Naive B cell (primary cell): ENCODE results near the gene BMPER. TPM values are rescaled to one million over a fixed set of nuclear protein-coding genes. Genes with fewer than 3 reads are reported as not detected.

Experiments used
- ATAC-seq, 2 donors: fragments of 150-1000 bp; cut with Tn5 transposase; 2 replicates each; pipeline ENCODE4 v1.10.0; 2021; ENCODE audit warnings: low read depth in 2 of 2, mild to moderate bottlenecking in 2 of 2, moderate library complexity in 2 of 2
- DNase-seq: peaks from one replicate; pipeline ENCODE4 v3.0.0; 2022
- H3K27ac Mint-ChIP-seq, 6 donors: one replicate each; pipeline ENCODE4 v1.8.0; 2020 to 2022; ENCODE audit warnings: mild to moderate bottlenecking in 6 of 6, mixed read lengths in 6 of 6, moderate library complexity in 5 of 6, inconsistent platforms in 2 of 6
- H3K27me3 Mint-ChIP-seq, 3 donors: one replicate each; pipeline ENCODE4 v1.8.0; 2021 to 2022; ENCODE audit warnings: mixed read lengths in 3 of 3, mild to moderate bottlenecking in 1 of 3
- H3K36me3 Mint-ChIP-seq, 2 donors: one replicate each; pipeline ENCODE4 v1.8.0; 2020 to 2022; ENCODE audit warnings: mixed read lengths in 2 of 2, inconsistent platforms in 1 of 2, mild to moderate bottlenecking in 1 of 2
- H3K4me1 Mint-ChIP-seq, 3 donors: one replicate each; pipeline ENCODE4 v1.8.0; 2020 to 2022; ENCODE audit warnings: mixed read lengths in 3 of 3, inconsistent platforms in 1 of 3, mild to moderate bottlenecking in 1 of 3, moderate library complexity in 1 of 3
- H3K4me3 Mint-ChIP-seq, 8 donors: one replicate each; pipeline ENCODE4 v1.8.0; 2020 to 2022; ENCODE audit warnings: mild to moderate bottlenecking in 8 of 8, mixed read lengths in 8 of 8, moderate library complexity in 8 of 8, inconsistent platforms in 2 of 8
- H3K9me3 Mint-ChIP-seq, 7 donors: one replicate each; pipeline ENCODE4 v1.8.0; 2020 to 2022; ENCODE audit warnings: mixed read lengths in 7 of 7, mild to moderate bottlenecking in 5 of 7, inconsistent platforms in 2 of 7, moderate library complexity in 1 of 7
- polyA plus RNA-seq, 6 donors: library from polyadenylated mRNA; unstranded; fragments of 300-500 nt; fragmentation: Illumina TruSeq; gene quantifications; one replicate each; pipeline ENCODE4 v1.2.3, GENCODE V29; 2021; ENCODE audit warnings: low read depth in 6 of 6

BMPER gene
- not detected for polyA plus RNA-seq

DNA sequence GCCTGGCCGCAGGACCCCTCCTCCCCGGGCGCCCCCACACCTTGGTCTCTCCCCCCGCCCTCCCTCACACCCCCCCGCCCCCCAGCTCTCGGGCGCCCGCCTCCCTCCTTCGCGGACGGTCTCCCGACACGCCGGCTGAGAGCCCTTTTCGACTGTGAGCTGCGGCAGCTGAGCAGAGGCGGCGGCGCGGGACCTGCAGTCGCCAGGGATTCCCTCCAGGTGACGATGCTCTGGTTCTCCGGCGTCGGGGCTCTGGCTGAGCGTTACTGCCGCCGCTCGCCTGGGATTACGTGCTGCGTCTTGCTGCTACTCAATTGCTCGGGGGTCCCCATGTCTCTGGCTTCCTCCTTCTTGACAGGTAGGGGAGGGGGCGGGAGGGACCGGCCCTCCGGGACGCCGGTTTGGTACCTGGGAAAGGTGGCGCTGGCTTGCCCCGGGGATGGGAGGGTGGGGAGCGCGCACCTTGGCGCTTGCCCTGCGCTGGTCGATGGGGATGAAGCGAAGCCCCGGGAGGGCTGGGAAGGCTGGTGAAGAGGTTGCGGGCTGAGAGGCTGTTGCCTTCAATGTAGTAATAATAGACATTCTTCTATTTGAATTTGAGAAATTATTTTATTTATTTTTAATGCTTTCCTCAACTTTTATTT, at the start of gene BMPER:
TSS of gene BMPER (plus strand) at position 151 of the 644 bp plus-strand sequence. CDS start at position 226, 75 bp downstream.
- Mint-ChIP-seq H3K27ac (no peak within 1 kb of the TSS), H3K4me3 (peak within 1 kb of the TSS; percentile 73 to 88 (median 81)), H3K36me3 (no peaks in the 10 kb centered on the region), H3K27me3 (peaks cover 60 to 79% (median 62%) of the 10 kb centered on the region in 3 donors), H3K9me3 (no peaks in the 10 kb centered on the region), H3K4me1 (peaks cover 6 to 16% (median 11%) of the 10 kb centered on the region in 3 donors)
- ATAC-seq (peak in 1 of 2 donors; percentile 39), DNase-seq (no peak)

DNA sequence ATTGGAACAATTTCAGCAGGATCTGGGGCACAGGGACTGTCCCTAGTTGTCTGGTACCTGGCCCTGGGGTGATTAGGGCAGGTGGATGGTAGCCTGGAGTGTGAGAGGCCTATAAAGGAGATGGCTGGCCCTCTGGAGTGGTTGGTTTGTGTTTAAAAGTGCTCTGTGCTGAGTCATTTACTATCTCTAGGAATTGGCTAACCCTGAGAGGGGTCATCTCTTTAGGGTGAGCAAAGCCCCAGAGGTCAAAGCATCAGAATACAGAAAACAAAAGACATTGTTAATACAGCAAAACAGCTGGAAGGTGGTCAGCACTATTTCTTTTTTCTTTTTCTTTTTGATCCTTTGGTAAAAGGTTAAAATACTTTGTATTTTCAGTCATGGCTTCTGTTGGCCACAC, 43.4 kb upstream of the BMPER start:
- Mint-ChIP-seq H3K4me1 (no peaks in the 10 kb centered on the region), H3K27me3 (peaks cover 7 to 12% (median 8%) of the 10 kb centered on the region in 3 donors), H3K9me3 (peaks cover 0 to 25% (median 5%) of the 10 kb centered on the region in 7 donors), H3K4me3 (no peak overlapping the region), H3K27ac (no peak overlapping the region), H3K36me3 (no peaks in the 10 kb centered on the region)
- DNase-seq (no peak), ATAC-seq (no peak)

GRCh38 chr7:33862946-33863814, 42.2 kb upstream of the BMPER start:
- peaks cover 0 to 20% (median 5%) of the 10 kb centered on the region in 7 donors for H3K9me3 Mint-ChIP-seq
- no peak overlapping the region for H3K4me3 Mint-ChIP-seq
- no peaks in the 10 kb centered on the region for H3K4me1 Mint-ChIP-seq
- DNase-seq (no peak), ATAC-seq (no peak)
- H3K27ac Mint-ChIP-seq: no peak overlapping the region
- peaks cover 2 to 12% (median 8%) of the 10 kb centered on the region in 3 donors for H3K27me3 Mint-ChIP-seq
- H3K36me3 Mint-ChIP-seq: no peaks in the 10 kb centered on the region

- Mint-ChIP-seq H3K4me1 (no peaks in the 10 kb centered on the region), H3K27me3 (peaks cover 0 to 4% (median 0%) of the 10 kb centered on the region in 3 donors), H3K36me3 (no peaks in the 10 kb centered on the region), H3K4me3 (no peak overlapping the region), H3K9me3 (peaks cover 0 to 6% (median 0%) of the 10 kb centered on the region in 7 donors), H3K27ac (no peak overlapping the region)
- ATAC-seq: no peak
- DNase-seq: no peak
Observed at GRCh38 chr7:33868166-33868565, 37.2 kb upstream of the BMPER start.

DNA sequence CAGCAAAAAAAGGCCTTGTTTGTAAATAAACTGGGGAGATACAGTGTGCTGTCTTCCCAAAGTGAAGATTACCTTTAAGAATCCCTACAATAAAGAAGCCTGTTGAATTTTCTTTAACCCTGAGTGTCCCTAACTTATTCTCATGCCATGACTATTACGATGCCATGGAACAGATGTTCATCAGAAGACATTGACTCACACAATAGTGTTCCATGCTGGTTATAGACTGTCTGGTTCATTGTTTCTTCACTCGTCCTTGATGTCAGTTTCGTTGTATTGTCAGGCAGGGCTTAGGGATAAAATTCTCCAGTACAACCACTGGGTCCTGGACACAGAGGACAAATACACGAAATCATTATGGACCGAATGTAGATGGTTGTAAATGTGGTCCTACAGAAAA, 36.2 kb upstream of the BMPER start:
- Mint-ChIP-seq H3K27me3 (peaks cover 0 to 4% (median 0%) of the 10 kb centered on the region in 3 donors), H3K4me1 (no peaks in the 10 kb centered on the region), H3K27ac (no peak overlapping the region), H3K36me3 (no peaks in the 10 kb centered on the region), H3K4me3 (no peak overlapping the region), H3K9me3 (peaks cover 0 to 6% (median 0%) of the 10 kb centered on the region in 7 donors)
- DNase-seq (no peak), ATAC-seq (no peak)

DNA sequence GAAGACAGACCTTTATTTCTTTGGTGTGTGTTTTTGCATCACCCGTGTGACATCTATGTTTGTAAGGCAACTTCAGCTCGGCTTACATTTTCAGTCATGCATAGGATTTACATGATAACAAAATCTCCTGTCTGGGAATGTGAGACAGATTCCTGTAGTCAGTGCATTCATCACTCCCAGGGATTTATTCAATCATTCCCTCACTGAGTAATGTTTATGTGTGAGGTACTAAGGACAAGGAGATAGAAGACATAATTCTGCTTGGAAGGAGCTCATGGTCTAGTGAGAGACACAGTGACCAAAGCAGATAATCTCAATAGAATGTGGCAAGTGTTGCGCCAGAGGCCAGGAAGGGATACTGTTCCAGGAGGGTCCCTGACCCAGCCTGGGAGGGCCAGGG, 35.2 kb upstream of the BMPER start:
- Mint-ChIP-seq H3K27ac (no peak overlapping the region), H3K4me1 (no peaks in the 10 kb centered on the region), H3K36me3 (no peaks in the 10 kb centered on the region), H3K4me3 (peak overlapping the region in 1 of 8 donors; percentile 57), H3K27me3 (no peaks in the 10 kb centered on the region), H3K9me3 (peaks cover 0 to 6% (median 0%) of the 10 kb centered on the region in 7 donors)
- ATAC-seq (no peak), DNase-seq (no peak)

DNA sequence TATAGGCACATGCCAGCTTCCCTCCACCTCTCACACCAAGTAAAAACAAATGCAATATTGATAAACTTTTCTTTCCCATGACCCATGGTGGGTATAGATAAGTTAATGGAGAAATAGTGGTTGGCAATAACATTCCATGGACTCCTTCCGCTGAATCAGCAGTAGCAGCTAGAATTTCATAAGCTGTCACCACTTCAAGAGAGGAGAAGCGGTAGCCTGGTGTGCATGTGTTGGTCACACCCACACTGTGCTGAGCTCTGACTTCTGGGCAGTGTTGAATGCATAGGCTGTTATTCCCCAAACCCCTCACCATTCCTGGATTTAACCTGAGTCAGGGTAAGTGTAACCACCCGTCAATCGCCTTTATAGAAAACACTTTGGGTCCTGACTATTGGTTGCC, 32.5 kb upstream of the BMPER start:
- H3K4me1 Mint-ChIP-seq: no peaks in the 10 kb centered on the region
- DNase-seq: no peak
- no peak for ATAC-seq
- H3K9me3 Mint-ChIP-seq: no peaks in the 10 kb centered on the region
- no peak overlapping the region for H3K27ac Mint-ChIP-seq
- H3K4me3 Mint-ChIP-seq: no peak overlapping the region
- H3K27me3 Mint-ChIP-seq: no peaks in the 10 kb centered on the region
- H3K36me3 Mint-ChIP-seq: no peaks in the 10 kb centered on the region

DNA sequence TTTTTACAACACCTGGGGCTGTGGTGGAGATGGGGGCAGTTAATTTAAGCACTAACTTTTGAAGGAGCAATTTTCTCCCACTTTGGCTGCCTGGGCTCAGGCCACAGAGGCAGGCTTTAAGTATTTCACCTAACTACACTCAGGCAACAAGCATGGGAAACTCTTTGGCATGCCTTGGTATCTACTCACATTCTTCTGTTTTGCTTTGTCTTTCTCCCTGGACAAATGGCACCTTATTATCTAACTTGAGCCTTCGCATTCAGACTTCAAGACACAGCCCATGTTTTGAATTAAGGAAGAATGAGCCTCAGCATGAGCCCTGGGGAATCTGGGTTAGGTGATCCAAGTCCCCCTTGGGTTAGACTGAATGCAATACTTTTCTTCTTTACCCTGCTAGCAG, 31.8 kb upstream of the BMPER start:
- Mint-ChIP-seq H3K27me3 (no peaks in the 10 kb centered on the region), H3K9me3 (no peaks in the 10 kb centered on the region), H3K36me3 (no peaks in the 10 kb centered on the region), H3K4me3 (no peak overlapping the region), H3K4me1 (no peaks in the 10 kb centered on the region), H3K27ac (no peak overlapping the region)
- no peak for ATAC-seq
- no peak for DNase-seq

DNA sequence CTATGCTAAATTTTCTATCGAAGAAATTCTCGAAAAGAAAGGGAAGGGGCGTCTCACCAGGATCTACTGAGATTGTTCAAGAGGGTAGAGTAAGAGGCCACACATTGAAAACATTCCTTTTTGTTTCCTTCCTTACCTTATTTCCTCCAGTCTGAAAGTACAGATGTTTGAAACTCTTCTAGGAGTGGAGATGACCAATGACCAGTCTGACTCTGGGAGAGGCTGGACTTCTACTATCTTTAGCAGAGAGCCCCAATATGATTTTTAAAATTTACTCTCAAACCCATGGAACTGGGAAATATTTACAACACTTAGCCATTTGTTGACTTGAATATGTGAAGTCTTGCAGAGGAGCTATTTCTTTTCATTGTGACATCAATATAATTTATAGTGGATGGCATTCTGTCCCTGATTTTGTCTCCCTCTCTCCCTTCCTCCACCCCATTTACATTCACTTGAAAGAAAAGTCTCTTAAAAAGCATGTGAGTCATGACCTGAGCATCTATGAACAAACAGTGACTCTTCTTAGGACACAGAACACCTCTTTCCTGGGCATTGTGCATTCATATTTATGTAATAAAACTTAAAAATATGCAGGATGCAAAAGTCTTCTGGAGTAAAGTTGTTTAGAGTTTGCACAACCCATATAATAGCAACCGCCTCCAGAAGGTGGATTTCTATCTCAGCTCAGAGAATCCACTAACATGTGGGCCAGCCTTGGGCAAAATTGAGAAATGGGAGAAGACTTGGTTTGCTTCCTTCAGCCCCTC, 31.2 kb upstream of the BMPER start:
- Mint-ChIP-seq H3K4me3 (no peak overlapping the region), H3K27ac (no peak overlapping the region), H3K36me3 (no peaks in the 10 kb centered on the region), H3K9me3 (no peaks in the 10 kb centered on the region), H3K4me1 (no peaks in the 10 kb centered on the region), H3K27me3 (no peaks in the 10 kb centered on the region)
- ATAC-seq (no peak), DNase-seq (no peak)

DNA sequence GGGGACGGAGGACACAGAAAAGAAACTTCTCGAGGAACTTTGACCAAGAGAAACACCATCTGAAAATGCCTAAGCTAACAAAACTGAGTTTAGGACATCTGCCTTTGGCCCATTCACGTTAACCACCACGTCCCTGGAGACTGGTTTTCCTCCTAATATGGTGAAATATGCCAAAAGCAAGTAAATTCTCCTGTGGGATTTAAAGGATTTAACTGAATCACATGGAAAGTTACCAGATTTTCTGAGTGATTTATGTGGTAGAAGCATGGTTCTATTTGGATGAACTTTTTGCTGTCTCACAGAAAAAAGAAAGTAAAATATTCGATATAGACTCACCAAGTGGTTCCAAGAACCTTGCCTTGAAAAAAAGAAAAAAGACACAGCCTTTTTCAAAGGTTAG, 30.4 kb upstream of the BMPER start:
- Mint-ChIP-seq H3K4me3 (no peak overlapping the region), H3K4me1 (no peaks in the 10 kb centered on the region), H3K27me3 (no peaks in the 10 kb centered on the region)

GRCh38 chr7:33876596-33877274, 28.6 kb upstream of the BMPER start:
- H3K4me3 Mint-ChIP-seq: no peak overlapping the region
- H3K9me3 Mint-ChIP-seq: no peaks in the 10 kb centered on the region

More for the DNA sequence above, 30.4 kb upstream of the BMPER start:
- ATAC-seq (no peak), DNase-seq (no peak)
- Mint-ChIP-seq H3K36me3 (no peaks in the 10 kb centered on the region), H3K27ac (no peak overlapping the region), H3K9me3 (no peaks in the 10 kb centered on the region)

DNA sequence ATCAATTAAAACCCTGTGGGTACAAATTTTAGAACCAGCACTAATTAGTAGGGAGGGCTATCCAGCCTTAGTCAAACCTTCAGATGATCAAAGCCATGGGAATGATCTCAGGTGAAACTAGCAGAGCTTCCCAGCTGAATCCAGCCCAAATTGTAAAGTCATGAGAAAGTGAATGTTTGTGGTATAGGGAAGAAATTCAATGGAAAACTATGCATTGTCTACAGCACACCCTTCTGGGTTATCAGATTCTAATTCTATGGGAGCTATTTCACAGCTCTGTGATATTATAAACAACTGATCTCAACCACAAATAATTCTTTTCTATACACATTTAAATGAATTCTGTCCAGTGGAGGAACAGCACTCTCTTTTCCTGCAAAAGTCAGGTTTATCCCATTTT, 24.6 kb upstream of the BMPER start:
- no peaks in the 10 kb centered on the region for H3K4me1 Mint-ChIP-seq

More at GRCh38 chr7:33876596-33877274, 28.6 kb upstream of the BMPER start:
- no peak for ATAC-seq
- peaks cover 0 to 8% (median 4%) of the 10 kb centered on the region in 3 donors for H3K27me3 Mint-ChIP-seq
- peak overlapping the region in 1 of 6 donors; percentile 8 for H3K27ac Mint-ChIP-seq
- H3K4me1 Mint-ChIP-seq: no peaks in the 10 kb centered on the region
- H3K36me3 Mint-ChIP-seq: no peaks in the 10 kb centered on the region
- DNase-seq: no peak

DNA sequence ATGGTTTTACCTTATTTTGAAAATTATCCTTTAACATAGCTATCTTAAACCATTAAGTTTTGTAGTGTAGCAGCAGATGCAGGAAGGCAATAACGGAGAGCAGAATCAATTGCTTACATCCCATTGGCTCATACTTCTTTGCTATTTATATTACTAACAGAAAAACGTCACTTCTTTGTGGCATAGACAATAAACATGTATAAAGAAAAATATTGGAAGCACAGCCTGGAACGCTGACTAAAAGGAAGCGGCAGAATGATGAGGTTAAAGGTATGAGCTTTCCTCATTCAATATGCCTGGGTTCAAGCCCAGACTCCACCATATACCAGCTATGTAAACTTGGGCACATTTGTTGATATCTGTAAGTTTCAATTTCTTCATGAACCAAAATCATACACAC, 24.0 kb upstream of the BMPER start:
- Mint-ChIP-seq H3K9me3 (no peaks in the 10 kb centered on the region), H3K27me3 (peaks cover 7 to 19% (median 13%) of the 10 kb centered on the region in 3 donors), H3K4me1 (no peaks in the 10 kb centered on the region), H3K27ac (no peak overlapping the region), H3K36me3 (no peaks in the 10 kb centered on the region), H3K4me3 (no peak overlapping the region)
- no peak for ATAC-seq
- DNase-seq: no peak

More for the DNA sequence above, 24.6 kb upstream of the BMPER start:
- no peak for DNase-seq
- ATAC-seq: no peak
- Mint-ChIP-seq H3K9me3 (no peaks in the 10 kb centered on the region), H3K36me3 (no peaks in the 10 kb centered on the region), H3K27me3 (peaks cover 7 to 15% (median 9%) of the 10 kb centered on the region in 3 donors), H3K4me3 (no peak overlapping the region), H3K27ac (no peak overlapping the region)
